Measurements from ENCODE around the gene BNIP2.

BNIP2 gene

DNA sequence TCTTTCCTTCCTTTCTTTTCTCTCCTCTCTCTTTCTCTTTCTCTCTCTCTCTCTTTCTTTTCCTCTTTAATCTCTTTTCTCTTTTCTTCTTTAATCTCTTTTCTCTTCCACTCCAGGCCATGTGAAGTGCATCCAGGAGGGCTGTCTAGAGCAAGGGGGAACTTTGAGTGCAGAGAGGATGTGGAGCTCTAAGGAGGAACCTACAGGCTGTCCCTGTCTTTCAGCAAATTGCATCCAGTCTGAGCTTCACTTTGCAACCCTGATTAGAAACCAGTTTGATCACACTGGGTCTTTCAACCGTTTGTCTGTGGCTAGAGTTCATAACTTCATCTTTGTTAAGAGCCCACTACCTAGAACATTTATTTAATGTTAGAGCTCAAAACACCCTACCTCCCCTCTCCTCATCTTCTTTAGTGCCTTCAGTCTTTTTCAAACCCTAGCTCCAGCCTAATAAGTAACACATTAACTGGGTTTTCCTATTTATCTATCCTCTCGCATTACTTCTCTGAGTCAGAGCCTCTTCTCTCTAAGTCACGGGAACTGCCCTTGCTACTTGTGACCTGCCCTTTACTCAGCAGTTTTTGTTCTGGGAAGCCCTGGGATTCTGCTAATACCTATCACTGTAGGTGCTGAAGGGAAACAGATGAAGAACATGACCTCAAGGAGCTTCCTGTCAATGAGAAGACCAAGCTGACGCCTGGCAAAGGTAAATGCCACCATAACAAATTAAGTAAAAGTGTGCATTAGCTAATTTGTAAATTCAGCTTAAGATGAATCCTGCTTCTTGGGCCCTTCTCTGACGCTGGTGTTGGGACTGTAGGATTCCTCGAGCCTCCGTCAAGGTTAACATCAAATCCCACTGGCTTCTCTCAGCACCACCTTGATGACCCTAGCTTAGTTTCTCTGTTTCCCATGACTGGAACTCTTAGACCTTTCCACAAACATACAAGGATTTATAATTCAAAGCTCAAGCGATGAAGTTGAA, 77.6 kb downstream of the BNIP2 start, which contains the start of gene GCNT3:
GCNT3 (plus strand) TSS at position 508 of the 985 bp plus-strand sequence. CDS start 6,456 bp downstream, outside the sequence.
- peaks cover 7% of the 10 kb centered on the region for H3K4me1 ChIP-seq (ENCODE audit: low read length)
- no peak within 1 kb of the TSS for H3K27ac ChIP-seq (ENCODE audit: low read length)
- no peaks in the 10 kb centered on the region for H4K20me1 ChIP-seq (ENCODE audit: insufficient read depth, low read length)
- no peak within 1 kb of the TSS for H3K9ac ChIP-seq (ENCODE audit: low read length)
- H3K9me2 ChIP-seq (replicated peaks; ENCODE audit: insufficient read depth, low read length): no peaks in the 10 kb centered on the region
- H3K79me2 ChIP-seq (ENCODE audit: low read length): no peaks in the 10 kb centered on the region
- H3K9me3 ChIP-seq (replicated peaks; ENCODE audit: insufficient read depth, low read length): no peaks in the 10 kb centered on the region
- TF ChIP-seq, protein P1, sequence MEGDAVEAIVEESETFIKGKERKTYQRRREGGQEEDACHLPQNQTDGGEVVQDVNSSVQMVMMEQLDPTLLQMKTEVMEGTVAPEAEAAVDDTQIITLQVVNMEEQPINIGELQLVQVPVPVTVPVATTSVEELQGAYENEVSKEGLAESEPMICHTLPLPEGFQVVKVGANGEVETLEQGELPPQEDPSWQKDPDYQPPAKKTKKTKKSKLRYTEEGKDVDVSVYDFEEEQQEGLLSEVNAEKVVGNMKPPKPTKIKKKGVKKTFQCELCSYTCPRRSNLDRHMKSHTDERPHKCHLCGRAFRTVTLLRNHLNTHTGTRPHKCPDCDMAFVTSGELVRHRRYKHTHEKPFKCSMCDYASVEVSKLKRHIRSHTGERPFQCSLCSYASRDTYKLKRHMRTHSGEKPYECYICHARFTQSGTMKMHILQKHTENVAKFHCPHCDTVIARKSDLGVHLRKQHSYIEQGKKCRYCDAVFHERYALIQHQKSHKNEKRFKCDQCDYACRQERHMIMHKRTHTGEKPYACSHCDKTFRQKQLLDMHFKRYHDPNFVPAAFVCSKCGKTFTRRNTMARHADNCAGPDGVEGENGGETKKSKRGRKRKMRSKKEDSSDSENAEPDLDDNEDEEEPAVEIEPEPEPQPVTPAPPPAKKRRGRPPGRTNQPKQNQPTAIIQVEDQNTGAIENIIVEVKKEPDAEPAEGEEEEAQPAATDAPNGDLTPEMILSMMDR (IDR thresholded peaks at IDR 0.05; ENCODE audit: low read length): no peak
- no peak for TF ChIP-seq EZH2 (optimal IDR thresholded peaks at IDR 0.05; ENCODE audit: low read depth, low read length)
- TF ChIP-seq EZH2phosphoT487 (IDR thresholded peaks at IDR 0.05; ENCODE audit: low read length): no peak
- no peaks in the 10 kb centered on the region for H3K27me3 ChIP-seq (replicated peaks; ENCODE audit: insufficient read depth, low read length)
- no peaks in the 10 kb centered on the region for H3F3A ChIP-seq (ENCODE audit: insufficient read depth, low read length)
- no peak within 1 kb of the TSS for H3K4me3 ChIP-seq (ENCODE audit: low read length)
- no peak within 1 kb of the TSS for H3K4me2 ChIP-seq (ENCODE audit: low read depth, low read length)
- no peak for DNase-seq
- H2AFZ ChIP-seq (ENCODE audit: low read length): no peak within 1 kb of the TSS
- H3K36me3 ChIP-seq (replicated peaks; ENCODE audit: insufficient read depth, low read length): no peaks in the 10 kb centered on the region

DNA sequence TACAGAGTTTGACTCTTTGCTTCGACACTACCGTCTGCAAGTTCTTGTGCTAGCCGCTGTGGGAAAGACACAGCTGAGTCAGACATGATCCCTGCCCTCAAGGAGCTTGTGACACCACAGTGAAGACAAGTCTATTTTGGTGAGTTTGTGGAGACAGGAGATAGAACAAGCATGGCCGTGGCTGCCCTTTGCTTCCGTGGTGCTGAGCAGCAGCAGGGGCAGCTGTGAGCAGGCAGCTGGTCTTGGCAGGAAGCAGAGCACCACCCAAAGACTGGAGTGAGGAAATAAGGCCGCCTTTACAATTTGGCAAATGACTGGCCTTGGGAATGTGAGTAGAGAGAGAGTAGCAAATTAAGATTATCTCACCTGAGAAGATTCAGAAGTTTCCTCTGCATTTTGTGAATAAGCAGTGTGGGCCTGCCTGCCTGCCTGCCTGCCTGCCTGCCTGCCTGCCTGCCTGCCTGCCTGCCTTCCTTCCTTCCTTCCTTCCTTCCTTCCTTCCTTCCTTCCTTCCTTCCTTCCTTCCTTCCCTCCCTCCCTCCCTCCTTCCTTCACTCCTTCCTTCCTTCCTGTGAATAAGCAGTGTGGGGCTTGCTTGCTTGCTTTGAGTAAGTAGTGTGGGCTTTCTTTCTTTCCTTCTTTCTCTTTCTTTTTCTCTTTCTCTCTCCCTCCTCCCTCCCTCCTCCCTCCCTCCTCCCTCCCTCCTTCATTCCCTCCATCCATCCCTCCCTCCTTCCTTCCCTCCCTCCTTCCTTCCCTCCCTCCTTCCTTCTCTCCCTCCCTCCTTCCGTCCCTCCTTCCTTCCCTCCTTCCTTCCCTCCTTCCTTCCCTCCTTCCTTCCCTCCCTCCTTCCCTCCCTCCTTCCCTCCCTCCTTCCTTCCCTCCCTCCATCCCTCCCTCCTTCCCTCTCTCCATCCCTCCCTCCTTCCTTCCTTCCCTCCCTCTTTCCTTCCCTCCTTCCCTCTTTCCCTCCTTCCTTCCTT, 79.1 kb downstream of the BNIP2 start:
- Histone ChIP-seq H3K4me1 (ENCODE audit: low read length) (peaks cover 4% of the 10 kb centered on the region), H3K79me2 (ENCODE audit: low read length) (no peaks in the 10 kb centered on the region), H3K4me3 (ENCODE audit: low read length) (no peak overlapping the region), H3K4me2 (ENCODE audit: low read depth, low read length) (no peak overlapping the region), H3K36me3 (replicated peaks; ENCODE audit: insufficient read depth, low read length) (no peaks in the 10 kb centered on the region), H3K27me3 (replicated peaks; ENCODE audit: insufficient read depth, low read length) (no peaks in the 10 kb centered on the region), H4K20me1 (ENCODE audit: insufficient read depth, low read length) (no peaks in the 10 kb centered on the region), H3K9me3 (replicated peaks; ENCODE audit: insufficient read depth, low read length) (no peaks in the 10 kb centered on the region), H3F3A (ENCODE audit: insufficient read depth, low read length) (no peaks in the 10 kb centered on the region), H3K9ac (ENCODE audit: low read length) (no peak overlapping the region), H3K27ac (ENCODE audit: low read length) (no peak overlapping the region), H3K9me2 (replicated peaks; ENCODE audit: insufficient read depth, low read length) (no peaks in the 10 kb centered on the region), H2AFZ (ENCODE audit: low read length) (no peak overlapping the region)
- TF ChIP-seq EZH2phosphoT487 (IDR thresholded peaks at IDR 0.05; ENCODE audit: low read length) (no peak), EZH2 (optimal IDR thresholded peaks at IDR 0.05; ENCODE audit: low read depth, low read length) (no peak)
- TF ChIP-seq, protein P1 (IDR thresholded peaks at IDR 0.05; ENCODE audit: low read length): no peak
- no peak for DNase-seq
